Sciatic nerve (tissue), 2 donors: ENCODE results near the gene UNK. TPM values are rescaled to one million over a fixed set of nuclear protein-coding genes. Genes with fewer than 3 reads are reported as not detected.
A peak's percentile ranks its signal among the peaks of the same experiment; 100 is the strongest.
"Not testable (repeated sequence)": the region's sequence is repeated elsewhere in the genome, so short reads cannot be mapped to it uniquely, and the experiment has no call there.

Experiments used
- ATAC-seq: fragments of 200-7000 bp; cut with Tn5 transposase; one replicate; pipeline ENCODE4 v1.9.1; 2020; ENCODE audit warnings: mild to moderate bottlenecking, moderate library complexity
- DNase-seq: peaks from one replicate; pipeline ENCODE4 v3.0.0-alpha.2; 2020; ENCODE audit warnings: low spot score
- intact Hi-C: fragments of 100-400 bp; cut with DNase I; formaldehyde crosslinking; loops from one replicate; pipeline ENCODE4 v1.14.2; 2022
- total RNA-seq: library from RNA; stranded (reverse); fragmentation: NEBNext Ultra II Directional; extraction: Animal tissue kit (Norgen Biotek cat#: 25700); gene quantifications from one replicate; pipeline ENCODE4 v1.2.1, GENCODE V29; 2021
- donor health status: DM: no; HTN: no; CAD: no.
- donor health status: DM: no; HTN: no; CAD: no.

UNK gene
- total RNA-seq, 1 donor from 2014 or later, result 41.4 TPM

DNA sequence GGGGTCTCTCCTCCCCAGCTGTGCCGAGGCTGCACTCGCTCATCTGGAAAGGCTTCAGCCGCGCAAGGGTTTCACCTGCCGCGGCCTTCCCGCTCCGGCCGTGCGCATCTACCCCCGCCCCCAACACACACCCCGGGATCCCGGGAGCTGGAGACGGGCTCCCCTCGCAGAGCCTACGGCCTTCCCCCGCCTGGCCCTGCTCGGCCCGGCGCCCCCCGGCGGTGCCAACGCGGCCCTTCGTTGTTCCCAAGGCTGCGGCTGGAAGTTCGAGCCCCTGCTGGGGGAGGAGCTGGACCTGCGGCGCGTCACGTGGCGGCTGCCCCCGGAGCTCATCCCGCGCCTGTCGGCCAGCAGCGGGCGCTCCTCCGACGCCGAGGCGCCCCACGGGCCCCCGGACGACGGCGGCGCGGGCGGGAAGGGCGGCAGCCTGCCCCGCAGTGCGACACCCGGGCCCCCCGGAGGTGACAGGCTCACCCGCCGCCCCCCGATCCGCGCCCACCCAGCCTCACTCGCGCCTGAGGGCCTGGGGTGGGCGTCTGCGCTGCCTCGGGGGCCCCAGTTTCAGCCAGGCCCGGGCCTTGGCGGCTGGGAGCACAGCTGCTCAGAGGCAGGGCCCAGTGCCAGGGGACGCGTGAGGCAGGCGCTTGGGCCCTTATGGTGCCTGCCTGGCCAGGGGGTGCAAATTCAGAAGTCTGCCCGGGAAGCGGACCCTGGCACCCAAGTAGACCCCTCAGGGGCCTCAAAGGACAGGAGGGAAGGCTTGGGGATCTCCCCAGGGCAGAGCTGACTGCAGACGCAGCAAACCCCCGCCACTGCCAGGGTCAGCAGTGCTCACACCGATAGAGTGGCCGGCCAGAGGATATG lies 30.9 kb upstream of the UNK start:
- peak; percentile 33 for ATAC-seq
- peak; percentile 85 for DNase-seq
- intact Hi-C loops, result no loop called here

DNA sequence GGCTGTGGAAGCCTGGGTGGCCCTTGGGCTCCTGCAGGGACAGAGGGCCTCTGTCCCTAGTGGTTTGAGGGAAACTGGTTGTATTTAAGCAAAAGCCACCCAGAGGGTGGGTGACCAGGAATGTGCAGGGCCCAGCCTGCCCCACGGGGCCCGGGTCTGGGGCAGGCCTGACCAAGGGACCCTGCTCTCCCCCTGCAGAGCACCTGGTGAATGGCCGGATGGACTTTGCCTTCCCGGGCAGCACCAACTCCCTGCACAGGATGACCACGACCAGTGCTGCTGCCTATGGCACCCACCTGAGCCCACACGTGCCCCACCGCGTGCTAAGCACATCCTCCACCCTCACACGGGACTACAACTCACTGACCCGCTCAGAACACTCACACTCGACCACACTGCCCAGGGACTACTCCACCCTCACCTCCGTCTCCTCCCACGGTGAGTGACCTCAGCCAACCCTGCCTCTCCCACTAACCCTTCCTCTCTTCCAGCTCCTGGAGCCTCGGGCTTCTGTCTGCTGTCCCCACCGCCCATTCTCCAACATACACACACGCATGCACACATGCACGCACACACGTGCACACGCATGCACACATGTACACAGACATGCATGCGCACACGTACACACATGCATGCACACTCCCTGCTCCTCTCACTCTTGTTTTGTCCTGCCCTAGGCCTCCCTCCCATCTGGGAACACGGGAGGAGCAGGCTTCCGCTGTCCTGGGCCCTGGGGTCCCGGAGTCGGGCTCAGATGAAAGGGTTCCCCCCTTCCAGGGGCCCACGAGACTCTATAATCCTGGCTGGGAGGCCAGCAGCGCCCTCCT lies 30.0 kb upstream of the UNK start:
- DNase-seq (no peak), ATAC-seq (peak; percentile 3)
- intact Hi-C loops, result no loop called here

DNA sequence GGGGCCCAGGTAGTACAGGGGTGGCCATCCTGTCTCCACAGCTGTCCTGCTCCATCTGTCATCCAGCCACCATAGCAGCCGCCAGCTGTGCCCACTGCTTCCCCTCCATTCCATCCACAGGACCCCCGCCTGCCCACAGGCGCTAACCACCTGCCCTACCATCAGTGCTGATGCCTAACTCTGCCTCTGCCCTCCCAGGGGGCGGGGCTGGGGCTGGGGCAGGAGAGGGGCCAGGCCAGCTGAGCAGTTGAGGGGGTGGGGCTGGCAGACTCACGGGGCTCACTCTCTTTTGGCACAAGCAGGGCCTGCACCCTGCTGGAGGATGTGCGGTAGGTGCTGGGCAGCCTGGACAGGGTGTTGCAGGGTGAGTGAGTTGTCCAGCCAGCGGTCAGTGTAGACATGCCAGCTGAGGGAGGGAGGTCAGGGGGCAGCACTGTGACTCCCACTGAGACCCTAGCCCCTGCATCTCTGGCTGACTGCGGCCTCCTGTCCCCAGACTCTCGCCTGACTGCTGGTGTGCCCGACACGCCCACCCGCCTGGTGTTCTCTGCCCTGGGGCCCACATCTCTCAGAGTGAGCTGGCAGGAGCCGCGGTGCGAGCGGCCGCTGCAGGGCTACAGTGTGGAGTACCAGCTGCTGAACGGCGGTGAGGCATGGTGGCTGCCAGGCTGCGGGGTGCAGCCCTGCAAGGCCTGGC lies 29.3 kb upstream of the UNK start:
- intact Hi-C loops, result no loop called here
- DNase-seq (peak; percentile 60), ATAC-seq (peak; percentile 0)

DNA sequence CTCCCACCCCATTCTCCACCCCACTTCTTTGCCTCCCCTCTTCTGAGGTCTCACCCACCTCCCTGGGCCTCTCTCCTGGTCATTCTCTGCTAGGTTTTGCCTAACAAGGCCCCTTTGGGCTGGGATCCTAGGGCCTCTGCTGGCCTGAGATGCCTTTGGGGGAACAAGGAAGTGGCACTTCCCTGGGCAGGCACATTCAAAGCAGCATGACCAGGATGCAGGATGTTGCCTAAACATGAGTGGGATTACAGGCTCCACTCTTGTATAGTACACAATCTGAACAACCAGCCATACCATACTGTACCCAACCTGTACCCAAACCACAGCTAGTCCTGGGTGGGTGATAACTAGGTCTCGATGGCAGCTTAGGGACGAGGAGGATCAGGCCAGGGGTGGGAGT lies 28.6 kb upstream of the UNK start:
- intact Hi-C loops, result no loop called here
- DNase-seq, result no peak
- ATAC-seq, result no peak

DNA sequence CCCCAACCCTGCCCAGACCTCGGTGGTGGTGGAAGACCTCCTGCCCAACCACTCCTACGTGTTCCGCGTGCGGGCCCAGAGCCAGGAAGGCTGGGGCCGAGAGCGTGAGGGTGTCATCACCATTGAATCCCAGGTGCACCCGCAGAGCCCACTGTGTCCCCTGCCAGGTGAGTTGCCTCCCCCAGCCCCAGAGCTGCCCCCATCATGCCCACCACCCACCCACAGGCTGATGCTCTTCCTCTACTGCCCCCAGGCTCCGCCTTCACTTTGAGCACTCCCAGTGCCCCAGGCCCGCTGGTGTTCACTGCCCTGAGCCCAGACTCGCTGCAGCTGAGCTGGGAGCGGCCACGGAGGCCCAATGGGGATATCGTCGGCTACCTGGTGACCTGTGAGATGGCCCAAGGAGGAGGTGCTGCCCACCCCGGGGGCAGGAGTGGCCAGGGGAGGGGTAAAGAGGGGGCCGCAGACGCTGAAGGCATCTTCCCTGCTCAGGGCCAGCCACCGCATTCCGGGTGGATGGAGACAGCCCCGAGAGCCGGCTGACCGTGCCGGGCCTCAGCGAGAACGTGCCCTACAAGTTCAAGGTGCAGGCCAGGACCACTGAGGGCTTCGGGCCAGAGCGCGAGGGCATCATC lies 28.0 kb upstream of the UNK start:
- DNase-seq, result no peak
- intact Hi-C loops, result no loop called here
- ATAC-seq, result no peak

DNA sequence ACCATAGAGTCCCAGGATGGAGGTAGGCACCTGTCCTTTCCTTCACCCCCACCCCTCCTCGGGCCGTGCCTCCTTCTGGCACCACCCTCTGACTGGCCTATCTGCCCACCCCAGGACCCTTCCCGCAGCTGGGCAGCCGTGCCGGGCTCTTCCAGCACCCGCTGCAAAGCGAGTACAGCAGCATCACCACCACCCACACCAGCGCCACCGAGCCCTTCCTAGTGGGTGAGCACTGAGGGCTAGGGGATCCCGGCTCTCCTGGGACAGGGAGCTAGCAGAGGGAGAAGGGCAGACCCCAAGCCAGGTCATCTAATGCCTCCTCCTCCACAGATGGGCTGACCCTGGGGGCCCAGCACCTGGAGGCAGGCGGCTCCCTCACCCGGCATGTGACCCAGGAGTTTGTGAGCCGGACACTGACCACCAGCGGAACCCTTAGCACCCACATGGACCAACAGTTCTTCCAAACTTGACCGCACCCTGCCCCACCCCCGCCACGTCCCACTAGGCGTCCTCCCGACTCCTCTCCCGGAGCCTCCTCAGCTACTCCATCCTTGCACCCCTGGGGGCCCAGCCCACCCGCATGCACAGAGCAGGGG lies 27.4 kb upstream of the UNK start:
- intact Hi-C loops, result no loop called here
- no peak for DNase-seq
- ATAC-seq, result no peak

DNA sequence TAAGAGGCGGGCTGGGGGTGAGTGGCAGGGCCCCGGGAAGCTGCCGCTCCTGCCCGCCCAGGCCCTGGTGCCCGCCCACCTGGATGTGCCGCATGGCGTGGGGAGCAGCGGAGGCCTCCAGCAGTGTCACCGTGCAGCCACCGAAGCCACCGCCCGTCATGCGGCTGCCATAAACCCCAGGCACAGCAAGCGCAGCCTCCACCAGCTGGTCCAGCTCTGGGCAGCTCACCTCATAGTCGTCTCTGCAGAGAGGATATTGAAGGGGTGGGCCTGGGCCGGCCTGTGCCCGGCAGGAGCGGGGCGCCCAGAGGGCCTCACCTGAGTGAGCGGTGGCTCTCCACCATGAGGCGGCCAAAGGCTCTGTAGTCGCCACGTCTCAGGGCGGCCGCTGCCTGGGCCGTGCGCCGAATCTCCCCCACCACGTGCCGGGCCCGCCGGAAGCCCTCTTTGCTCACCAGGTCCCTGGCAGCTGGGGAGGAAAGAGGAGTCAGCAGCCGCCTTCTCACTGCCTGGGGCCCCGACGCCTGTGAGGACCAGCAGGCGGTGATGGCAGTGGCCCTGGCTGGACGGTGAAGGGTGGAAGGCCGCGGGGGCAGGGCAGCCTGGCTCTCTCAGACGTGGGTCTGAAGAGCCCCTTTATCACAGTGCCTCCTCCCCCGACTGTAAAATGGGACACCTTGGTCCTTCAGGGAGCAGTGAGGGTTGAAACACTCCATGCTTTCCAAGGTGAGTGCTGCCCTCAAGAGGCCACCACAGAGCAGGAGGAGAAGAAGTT lies 26.3 kb upstream of the UNK start:
- intact Hi-C loops, result no loop called here
- DNase-seq, result no peak
- no peak for ATAC-seq

DNA sequence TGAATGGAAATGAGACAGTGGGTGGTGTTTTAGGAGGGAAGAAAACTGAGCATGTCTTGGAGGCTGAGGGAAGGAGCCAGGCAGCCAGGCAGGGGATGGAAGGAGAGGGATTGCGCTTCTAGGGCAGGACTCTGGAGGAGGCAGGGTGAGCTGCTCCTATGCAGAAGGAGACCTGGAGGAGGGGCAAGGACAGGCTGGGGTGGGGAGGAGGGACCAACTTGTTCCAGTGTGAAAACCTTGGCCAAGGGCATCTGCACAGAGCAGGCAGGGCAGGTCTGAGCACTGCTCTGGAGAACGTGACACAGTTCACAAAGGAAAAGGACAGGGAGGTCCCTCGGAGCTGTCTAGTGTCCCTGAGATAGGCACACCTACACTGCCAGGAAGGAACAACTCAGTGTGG lies 25.1 kb upstream of the UNK start:
- DNase-seq, result no peak
- intact Hi-C loops, result no loop called here
- ATAC-seq, result no peak

DNA sequence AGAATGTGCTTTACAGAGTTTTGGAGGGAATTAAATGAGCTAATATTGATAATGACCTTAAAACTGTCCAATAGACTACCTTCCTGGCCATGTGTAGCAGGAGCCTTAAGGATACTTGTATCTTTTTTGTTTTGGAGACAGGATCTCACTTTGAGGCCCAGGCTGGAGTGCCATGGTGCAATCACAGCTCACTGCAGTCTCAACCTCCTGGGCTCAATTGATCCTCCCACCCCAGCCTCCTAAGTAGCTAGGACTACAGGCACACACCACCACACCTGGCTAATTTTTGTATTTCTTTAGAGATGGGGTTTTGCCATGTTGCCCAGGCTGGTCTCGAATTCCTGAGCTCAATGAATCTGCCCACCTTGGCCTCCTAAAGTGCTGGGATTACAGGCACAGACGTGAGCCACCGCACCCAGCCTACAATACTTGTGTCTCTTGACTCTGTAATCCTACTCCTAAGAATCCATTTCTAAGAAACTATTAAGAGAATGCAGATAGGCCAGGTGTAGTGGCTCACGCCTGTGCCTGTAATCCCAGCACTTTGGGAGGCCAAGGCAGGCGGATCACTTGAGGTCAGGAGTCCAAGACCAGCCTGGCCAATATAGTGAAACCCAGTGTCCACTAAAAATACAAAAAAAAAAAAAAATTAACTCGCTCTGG lies 24.5 kb upstream of the UNK start:
- intact Hi-C loops, result loop anchor here (5.0 kb wide), 1 partner anchor 1522 kb away; no protein-coding TSS in a partner anchor
- not testable (repeated sequence) for DNase-seq, ATAC-seq

DNA sequence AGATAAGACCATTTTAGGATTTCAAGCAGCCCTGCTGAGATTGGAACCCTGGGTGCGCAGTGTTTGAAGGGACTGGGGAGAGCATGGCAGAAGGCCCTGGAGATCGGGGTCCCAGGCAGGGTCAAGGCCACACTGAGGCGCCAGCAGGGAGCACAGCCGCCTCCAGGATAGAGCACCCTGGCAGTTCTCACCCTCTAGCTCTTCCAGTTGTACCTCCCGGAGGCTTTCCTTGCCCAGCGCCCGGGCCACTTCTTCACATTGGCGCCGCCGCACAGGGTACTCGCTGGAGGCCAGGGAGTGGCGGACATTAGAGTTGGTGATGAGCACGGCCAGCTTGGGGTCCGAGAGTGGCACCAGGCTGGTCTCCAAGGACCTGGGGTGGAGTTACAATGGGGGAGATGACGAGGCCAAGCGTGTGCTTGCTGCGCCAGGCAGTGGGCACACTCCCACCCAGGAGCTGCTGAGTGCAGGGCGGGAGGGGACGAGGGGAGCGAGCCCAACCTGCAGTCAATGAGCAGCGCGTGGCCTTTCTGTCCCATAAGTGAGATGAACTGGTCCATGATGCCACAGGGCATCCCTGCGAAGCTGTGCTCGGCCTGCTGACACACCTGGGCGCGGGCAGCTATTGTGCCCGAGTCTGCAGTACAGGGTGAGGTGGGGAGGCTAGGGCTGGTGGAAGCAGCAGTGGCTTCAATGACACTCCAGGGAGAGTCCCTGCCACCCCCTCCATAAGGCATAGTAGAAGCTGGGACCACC lies 21.9 kb upstream of the UNK start:
- ATAC-seq, result no peak
- intact Hi-C loops, result loop anchor here (5.0 kb wide), 1 partner anchor 1520 kb away; no protein-coding TSS in a partner anchor
- no peak for DNase-seq

DNA sequence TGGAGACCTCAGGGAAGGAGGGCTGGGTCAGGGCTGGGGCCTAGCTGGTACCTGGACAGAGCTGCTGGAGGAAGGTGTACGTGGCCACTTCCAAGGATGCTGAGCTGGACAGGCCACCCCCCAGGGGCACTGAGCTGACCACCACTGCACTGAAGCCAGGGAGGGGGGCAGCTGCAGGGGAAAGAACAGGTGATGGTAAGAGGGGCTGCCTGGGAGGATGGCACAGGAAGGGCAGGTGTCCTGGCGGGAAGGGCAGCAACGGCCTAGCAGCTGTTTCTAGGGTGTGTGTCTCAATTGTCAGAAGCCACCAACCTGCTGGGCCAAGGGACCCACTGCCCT lies 21.4 kb upstream of the UNK start:
- DNase-seq, result no peak
- intact Hi-C loops, result loop anchor here (5.0 kb wide), 1 partner anchor 1519 kb away; no protein-coding TSS in a partner anchor

DNA sequence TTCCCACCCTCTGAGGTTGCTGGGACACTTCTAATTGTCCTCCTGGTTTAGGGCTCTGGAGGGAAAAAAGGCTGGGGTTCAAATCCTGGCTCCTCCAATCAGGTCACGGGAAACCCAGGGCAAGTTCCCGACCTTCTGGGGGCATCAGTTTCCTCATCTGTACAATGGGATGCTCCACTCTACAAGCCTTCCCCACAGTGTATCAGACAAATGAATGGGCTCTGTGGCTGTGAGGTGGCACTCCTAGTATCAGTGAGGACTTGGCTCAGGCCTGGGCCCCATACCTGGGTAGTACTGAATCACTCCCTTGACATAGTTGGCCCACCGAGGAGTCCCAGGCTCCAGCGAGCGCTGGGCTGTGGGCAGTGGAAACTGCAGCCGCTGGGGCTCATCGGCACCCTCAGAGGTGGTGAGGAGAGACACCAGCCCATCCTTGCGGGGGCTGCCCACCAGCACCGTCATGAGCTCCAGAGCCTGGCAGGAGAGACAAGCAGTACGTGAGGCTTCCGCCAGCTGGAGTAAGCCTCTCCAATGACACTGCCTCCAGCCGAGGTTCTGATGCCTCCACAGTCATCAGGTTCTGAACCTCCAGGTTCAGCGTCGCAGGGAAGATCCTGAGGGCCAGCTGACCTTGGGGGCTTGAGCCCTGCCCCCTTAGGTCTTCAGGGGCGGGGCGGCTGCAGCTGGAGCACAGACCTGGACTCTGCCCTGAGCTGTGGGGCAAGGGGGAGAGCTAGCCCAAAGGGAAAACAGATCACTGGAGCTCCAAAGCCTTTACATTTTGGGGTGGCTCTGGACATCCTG lies 20.8 kb upstream of the UNK start:
- intact Hi-C loops, result loop anchor here (5.0 kb wide), 1 partner anchor 1518 kb away; no protein-coding TSS in a partner anchor
- peak; percentile 6 for ATAC-seq
- no peak for DNase-seq

More for the DNA sequence above, 21.4 kb upstream of the UNK start:
- ATAC-seq, result no peak

DNA sequence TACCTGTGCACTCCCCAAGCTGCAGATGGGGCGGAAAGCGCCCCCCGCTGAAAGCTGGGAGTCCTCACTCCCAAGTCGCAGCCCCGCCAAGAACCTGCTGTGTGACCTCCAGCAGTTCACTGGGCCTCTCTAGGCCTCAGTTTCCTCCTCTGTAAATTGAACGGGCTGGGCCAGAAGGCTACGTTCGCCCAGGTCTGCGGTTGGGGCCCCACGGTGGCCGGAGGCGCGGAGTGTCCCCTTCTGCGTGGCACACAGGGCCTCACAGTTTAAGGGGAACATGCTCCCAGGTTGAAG lies 20.2 kb upstream of the UNK start:
- ATAC-seq (no peak), DNase-seq (no peak)
- intact Hi-C loops, result loop anchor here (5.0 kb wide), 1 partner anchor 1518 kb away; no protein-coding TSS in a partner anchor

DNA sequence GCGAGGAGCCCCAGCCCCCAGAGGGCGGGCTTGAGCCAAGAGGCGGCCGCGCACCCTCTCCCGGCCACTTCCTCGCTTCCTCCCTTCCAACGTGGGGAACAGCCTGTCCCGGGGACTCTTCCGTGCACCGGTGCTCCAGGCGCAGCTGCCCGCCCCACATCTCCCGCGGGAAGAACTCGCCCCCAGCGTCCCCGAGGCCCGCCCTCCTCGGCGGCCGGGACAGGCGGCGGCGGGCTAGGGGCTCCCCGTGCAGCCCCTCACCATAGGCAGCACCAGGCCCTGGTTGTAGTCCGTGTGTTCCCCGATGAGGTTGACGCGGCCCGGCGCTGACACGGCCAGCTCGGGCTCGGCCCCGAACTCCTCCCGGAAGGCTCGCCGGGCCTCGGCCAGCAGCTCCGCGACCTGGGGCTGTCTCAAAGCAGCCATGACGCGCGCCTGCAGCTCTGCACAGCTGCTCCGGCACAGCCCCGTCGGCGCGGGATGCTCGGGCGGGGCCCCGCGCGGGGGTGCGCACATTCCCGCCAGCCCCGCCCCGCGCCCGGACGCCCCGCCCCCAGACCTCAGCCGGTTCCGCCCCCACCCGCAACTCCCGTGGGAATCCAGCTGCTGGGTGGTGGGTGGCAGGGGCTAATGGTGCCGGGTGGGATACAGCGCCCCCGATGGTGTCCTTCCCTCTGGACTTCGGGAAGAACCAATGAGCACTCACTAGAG lies 19.7 kb upstream of the UNK start, which contains the start of gene GALK1:
Gene GALK1, minus strand, starts transcription at position 482 of the 711 bp plus-strand sequence. Its CDS starts 56 bp downstream, at position 426.
- DNase-seq, result peak; percentile 88
- intact Hi-C loops, result loop anchor here (5.0 kb wide), 1 partner anchor 1517 kb away; no protein-coding TSS in a partner anchor
- peak; percentile 84 for ATAC-seq

DNA sequence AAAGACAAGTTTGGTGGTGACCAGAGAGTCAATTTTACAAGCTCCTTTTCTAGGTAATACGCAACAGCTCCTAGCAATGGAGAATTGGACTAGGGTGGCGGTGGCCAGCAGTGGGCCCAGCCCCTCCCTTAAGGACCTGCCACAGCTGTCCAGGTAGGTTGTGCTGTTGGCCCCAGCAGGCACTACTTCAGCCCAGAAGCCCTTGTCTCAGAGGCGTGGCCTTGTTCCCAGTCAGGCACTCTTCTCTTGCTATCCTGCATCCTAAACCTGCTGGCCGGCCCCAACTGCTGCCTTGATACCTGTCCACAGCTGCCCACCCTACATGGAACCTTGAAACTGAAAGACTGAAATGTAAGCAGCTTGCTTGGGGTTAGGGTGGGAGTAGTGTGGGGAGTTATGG lies 18.6 kb upstream of the UNK start:
- intact Hi-C loops, result no loop called here
- ATAC-seq, result no peak
- no peak for DNase-seq
